Measurements from ENCODE around the gene PTPN1.

GRCh38 chr20:50522053-50522674 lies 12.0 kb downstream of the PTPN1 start:
- no peak for TF ChIP-seq EZH2phosphoT487 (IDR thresholded peaks at IDR 0.05; ENCODE audit: borderline replicate concordance, low read depth, low read length)
- no peak for TF ChIP-seq CTCF (conservative IDR thresholded peaks at IDR 0.05; ENCODE audit: low read length)
